Chondrocyte (in vitro differentiated cells): ENCODE measurements around the gene TSPAN5. TPM values are rescaled to one million over a fixed set of nuclear protein-coding genes. Genes with fewer than 3 reads are reported as not detected.

ENCODE experiments used
- DNase-seq: peaks from one replicate; pipeline ENCODE4 v3.0.0; 2021; ENCODE audit warnings: mixed read lengths, low spot score
- H3K27ac Mint-ChIP-seq: one replicate; pipeline ENCODE4 v1.8.0; 2021; ENCODE audit warnings: mild to moderate bottlenecking, moderate library complexity, mixed read lengths; ENCODE audit not compliant: unreplicated experiment
- H3K27me3 Mint-ChIP-seq: 2 replicates; pipeline ENCODE4 v1.8.0; 2021; ENCODE audit warnings: low read depth, mixed read lengths
- H3K36me3 Mint-ChIP-seq: 2 replicates; pipeline ENCODE4 v1.8.0; 2021; ENCODE audit warnings: low read depth, mixed read lengths
- H3K4me1 Mint-ChIP-seq: 2 replicates; pipeline ENCODE4 v1.8.0; 2021; ENCODE audit warnings: low read depth, mild to moderate bottlenecking, mixed read lengths
- H3K4me3 Mint-ChIP-seq: one replicate; pipeline ENCODE4 v1.8.0; 2021; ENCODE audit warnings: mild to moderate bottlenecking, moderate library complexity, mixed read lengths; ENCODE audit not compliant: unreplicated experiment
- H3K9me3 Mint-ChIP-seq: 2 replicates; pipeline ENCODE4 v1.8.0; 2021; ENCODE audit warnings: low read depth, mixed read lengths
- total RNA-seq: library from RNA; stranded (reverse); gene quantifications from 3 replicates; pipeline ENCODE4 v1.2.1, GENCODE V29; 2021
- TF ChIP-seq, protein P1 (sequence below): fragments of 200-600 bp; sonication (generic); IDR thresholded peaks from 2 replicates; pipeline ENCODE4 v1.5.0; 2021; ENCODE audit warnings: antibody characterized with exemption, mild to moderate bottlenecking, moderate library complexity

Gene TSPAN5
- total RNA-seq, 1 donor from 2014 or later: 55.5 TPM

DNA sequence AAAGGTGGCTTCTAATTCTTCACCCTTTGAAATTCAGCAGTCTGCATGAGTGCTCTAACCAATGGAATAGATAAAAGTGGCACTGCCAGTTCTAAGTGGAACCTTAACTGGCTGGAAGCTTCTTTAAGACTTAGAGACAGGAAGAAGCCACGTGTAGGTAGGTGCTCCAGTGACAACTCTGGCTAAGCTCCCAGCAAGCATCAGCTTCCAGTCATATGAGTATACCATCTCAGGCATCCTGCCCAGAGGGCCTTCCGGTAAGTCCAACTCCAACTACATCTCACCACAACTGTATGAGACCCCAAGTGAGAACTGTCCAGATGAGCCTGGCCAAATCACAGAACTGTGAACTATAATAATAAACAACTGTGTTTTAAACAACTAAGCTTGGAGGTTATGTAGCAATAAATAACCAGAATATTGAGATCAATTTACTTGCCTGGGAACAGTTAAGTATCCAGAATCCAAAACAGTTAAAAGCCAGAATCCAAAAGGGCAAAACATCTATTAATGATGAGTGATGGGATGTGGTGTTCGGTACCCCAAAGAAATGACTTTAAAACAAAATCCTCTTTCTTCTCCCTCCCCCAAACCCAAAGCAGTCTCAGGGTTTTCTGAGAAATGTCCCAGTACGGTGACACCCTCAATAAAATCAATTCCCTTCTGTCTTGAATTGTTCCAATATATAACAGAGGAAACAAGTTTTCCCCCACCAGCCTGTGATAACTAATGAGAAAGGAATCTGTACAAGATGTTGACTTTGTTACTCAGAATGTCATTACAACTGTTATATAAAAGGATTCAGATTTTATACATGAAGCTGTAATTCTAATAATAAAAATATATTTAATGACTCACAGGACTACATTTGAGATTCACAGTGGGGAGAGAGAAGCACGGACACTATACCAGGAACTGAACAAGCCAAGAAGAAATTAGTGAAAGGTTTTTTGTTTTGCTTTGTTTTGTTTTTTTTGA, 4.2 kb downstream of the TSPAN5 start:
- Mint-ChIP-seq H3K27ac (peak overlapping the region; percentile 96), H3K4me3 (peak overlapping the region; percentile 97), H3K9me3 (peaks cover 15% of the 10 kb centered on the region), H3K36me3 (peaks cover 3% of the 10 kb centered on the region), H3K27me3 (no peaks in the 10 kb centered on the region), H3K4me1 (peaks cover 71% of the 10 kb centered on the region)
- DNase-seq: no peak
- TF ChIP-seq, protein P1, sequence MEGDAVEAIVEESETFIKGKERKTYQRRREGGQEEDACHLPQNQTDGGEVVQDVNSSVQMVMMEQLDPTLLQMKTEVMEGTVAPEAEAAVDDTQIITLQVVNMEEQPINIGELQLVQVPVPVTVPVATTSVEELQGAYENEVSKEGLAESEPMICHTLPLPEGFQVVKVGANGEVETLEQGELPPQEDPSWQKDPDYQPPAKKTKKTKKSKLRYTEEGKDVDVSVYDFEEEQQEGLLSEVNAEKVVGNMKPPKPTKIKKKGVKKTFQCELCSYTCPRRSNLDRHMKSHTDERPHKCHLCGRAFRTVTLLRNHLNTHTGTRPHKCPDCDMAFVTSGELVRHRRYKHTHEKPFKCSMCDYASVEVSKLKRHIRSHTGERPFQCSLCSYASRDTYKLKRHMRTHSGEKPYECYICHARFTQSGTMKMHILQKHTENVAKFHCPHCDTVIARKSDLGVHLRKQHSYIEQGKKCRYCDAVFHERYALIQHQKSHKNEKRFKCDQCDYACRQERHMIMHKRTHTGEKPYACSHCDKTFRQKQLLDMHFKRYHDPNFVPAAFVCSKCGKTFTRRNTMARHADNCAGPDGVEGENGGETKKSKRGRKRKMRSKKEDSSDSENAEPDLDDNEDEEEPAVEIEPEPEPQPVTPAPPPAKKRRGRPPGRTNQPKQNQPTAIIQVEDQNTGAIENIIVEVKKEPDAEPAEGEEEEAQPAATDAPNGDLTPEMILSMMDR: no peak

DNA sequence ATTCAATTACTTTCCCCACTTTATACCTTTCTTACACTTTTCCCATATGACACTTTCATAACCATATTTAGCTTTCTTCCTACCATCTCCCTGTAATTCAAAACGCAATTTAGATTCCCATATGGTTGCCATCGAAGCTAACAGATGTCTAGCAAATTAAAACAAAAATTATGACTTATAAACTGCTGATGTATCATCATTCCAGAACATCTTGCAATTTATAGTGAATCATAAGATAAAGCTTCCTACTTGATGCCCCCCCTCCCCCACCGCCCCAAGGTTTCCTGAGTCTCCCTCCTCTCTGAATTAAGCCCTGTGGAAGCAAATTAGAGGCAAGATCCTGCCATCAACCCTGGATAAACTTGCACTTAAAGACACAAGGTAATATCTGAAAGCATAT, 5.4 kb downstream of the TSPAN5 start:
- no peak overlapping the region for H3K4me3 Mint-ChIP-seq
- H3K27me3 Mint-ChIP-seq: no peaks in the 10 kb centered on the region
- peaks cover 3% of the 10 kb centered on the region for H3K36me3 Mint-ChIP-seq
- TF ChIP-seq, protein P1: no peak
- peaks cover 79% of the 10 kb centered on the region for H3K4me1 Mint-ChIP-seq
- DNase-seq: no peak
- H3K9me3 Mint-ChIP-seq: peaks cover 15% of the 10 kb centered on the region
- H3K27ac Mint-ChIP-seq: peak overlapping the region; percentile 96

DNA sequence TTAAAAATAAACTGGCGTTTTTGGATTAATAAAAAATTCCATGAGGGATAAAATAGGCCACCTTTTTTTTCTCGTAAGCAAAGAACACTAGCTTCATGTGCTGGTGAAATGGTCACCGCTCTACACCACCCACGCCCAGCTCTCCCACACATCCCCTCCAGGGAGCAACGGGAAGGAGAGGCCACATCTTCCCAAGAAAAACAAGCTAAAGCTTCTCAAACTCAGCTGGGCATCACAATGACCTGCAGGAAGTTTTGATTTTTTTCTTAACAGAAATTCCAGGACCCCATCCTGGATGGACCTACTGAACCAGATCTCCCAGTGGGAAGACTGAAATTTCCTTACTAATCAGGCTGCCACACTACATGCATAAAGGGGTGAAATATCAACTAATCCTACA, 9.8 kb downstream of the TSPAN5 start:
- Mint-ChIP-seq H3K36me3 (peaks cover 3% of the 10 kb centered on the region), H3K9me3 (peaks cover 15% of the 10 kb centered on the region), H3K27ac (peak overlapping the region; percentile 89), H3K4me3 (peak overlapping the region; percentile 47), H3K4me1 (peaks cover 75% of the 10 kb centered on the region), H3K27me3 (no peaks in the 10 kb centered on the region)
- TF ChIP-seq, protein P1: no peak
- DNase-seq: no peak

DNA sequence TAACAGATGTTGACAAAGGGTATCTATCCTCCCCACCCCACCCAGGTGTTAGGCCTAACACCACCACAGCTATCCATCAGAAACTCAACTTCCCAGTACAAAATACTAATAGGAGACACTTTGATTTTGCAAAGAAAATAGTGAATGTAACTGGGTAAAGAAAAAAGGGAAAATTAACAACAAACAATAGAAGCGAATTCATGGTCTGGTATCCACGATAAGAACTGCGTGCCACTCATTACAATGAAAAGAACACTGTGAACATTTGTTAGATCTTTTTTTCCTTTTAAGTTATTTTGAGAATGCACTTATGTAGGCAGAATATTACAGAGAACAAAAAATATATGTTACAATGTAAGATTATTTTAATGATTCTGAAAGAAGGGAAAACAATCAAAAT, 12.0 kb downstream of the TSPAN5 start:
- no peaks in the 10 kb centered on the region for H3K27me3 Mint-ChIP-seq
- peak overlapping the region; percentile 32 for H3K27ac Mint-ChIP-seq
- TF ChIP-seq, protein P1: no peak
- H3K9me3 Mint-ChIP-seq: peaks cover 14% of the 10 kb centered on the region
- H3K4me3 Mint-ChIP-seq: no peak overlapping the region
- peaks cover 79% of the 10 kb centered on the region for H3K4me1 Mint-ChIP-seq
- H3K36me3 Mint-ChIP-seq: peaks cover 3% of the 10 kb centered on the region
- no peak for DNase-seq

DNA sequence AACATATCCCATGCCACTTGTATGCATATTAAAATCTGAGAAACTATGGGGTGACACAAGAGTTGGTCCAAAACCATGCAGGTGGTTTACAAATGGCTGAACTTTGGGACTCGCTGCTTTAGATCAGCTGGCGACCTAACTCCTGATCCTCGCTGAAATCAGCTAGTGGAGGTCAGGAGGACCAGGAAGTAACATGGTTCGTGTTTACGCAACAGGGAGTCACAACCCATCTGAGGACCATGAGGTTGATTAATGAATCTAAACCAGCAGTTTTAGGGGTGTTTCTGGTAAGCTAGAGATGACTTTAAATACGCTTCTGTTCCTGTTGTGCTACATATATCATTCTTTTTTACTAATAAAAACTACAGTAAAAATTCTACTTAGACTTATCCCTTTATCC, 12.9 kb downstream of the TSPAN5 start:
- DNase-seq: no peak
- Mint-ChIP-seq H3K9me3 (peaks cover 7% of the 10 kb centered on the region), H3K27ac (no peak overlapping the region), H3K4me3 (no peak overlapping the region), H3K36me3 (peaks cover 3% of the 10 kb centered on the region), H3K27me3 (no peaks in the 10 kb centered on the region), H3K4me1 (peaks cover 80% of the 10 kb centered on the region)
- TF ChIP-seq, protein P1: no peak
